Cardiac fibroblast (primary cell): ENCODE data around the gene SVOPL.

ENCODE experiments used
- DNase-seq, 2 donors: peaks; one replicate each; pipeline versions ENCODE4 v3.0.0 to v3.0.0-alpha.2; 2010; ENCODE audit warnings: low read depth in 2 of 2
- H3K4me3 ChIP-seq, 2 donors: replicated peaks in 1 of 2; 1 replicate in 1 of 2; 2 replicates in 1 of 2; pipeline ENCODE4 v1.5.1; 2011; ENCODE audit warnings: low read depth in 2 of 2, low read length in 2 of 2, mild to moderate bottlenecking in 2 of 2, moderate library complexity in 1 of 2
- TF ChIP-seq, protein P1 (sequence below): IDR thresholded peaks from one replicate; pipeline ENCODE4 v1.5.1; 2011; ENCODE audit warnings: low read depth, mild to moderate bottlenecking, low read length, inconsistent platforms

SVOPL gene

DNA sequence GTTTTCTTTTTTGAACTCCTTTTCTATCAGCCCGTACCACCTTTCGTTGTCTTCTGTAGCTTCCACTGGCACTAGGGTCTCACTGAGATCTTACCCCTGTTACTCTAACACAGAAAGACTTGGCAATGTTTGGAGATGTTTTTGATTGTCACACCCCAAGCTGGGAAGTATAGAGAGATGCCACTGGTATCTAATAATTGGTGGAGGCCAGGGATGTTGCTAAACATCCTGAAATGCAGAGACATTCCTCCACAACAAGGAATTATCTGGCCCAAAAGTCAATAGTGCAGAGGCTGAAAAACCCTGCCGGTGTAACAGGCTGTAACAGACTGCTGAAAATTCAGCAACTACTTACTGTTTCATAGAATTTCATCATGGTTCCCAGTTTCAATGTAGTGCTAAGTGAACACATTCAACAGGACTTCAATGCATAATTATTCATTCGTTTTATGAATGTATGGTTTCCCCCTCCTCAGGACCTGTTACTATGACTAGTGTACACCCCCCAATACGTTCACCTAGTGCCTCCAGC is 125.2 kb downstream of the SVOPL start:
- peak in 1 of 2 donors; percentile 5 for DNase-seq
- H3K4me3 ChIP-seq: no peak overlapping the region
- TF ChIP-seq, protein P1, sequence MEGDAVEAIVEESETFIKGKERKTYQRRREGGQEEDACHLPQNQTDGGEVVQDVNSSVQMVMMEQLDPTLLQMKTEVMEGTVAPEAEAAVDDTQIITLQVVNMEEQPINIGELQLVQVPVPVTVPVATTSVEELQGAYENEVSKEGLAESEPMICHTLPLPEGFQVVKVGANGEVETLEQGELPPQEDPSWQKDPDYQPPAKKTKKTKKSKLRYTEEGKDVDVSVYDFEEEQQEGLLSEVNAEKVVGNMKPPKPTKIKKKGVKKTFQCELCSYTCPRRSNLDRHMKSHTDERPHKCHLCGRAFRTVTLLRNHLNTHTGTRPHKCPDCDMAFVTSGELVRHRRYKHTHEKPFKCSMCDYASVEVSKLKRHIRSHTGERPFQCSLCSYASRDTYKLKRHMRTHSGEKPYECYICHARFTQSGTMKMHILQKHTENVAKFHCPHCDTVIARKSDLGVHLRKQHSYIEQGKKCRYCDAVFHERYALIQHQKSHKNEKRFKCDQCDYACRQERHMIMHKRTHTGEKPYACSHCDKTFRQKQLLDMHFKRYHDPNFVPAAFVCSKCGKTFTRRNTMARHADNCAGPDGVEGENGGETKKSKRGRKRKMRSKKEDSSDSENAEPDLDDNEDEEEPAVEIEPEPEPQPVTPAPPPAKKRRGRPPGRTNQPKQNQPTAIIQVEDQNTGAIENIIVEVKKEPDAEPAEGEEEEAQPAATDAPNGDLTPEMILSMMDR: no peak

- no peak for DNase-seq
- H3K4me3 ChIP-seq: no peak overlapping the region
- TF ChIP-seq, protein P1: no peak
Measured at GRCh38 chr7:138573741-138574140, 127.4 kb downstream of the SVOPL start.

GRCh38 chr7:138570715-138571114 is 130.4 kb downstream of the SVOPL start:
- no peak overlapping the region for H3K4me3 ChIP-seq
- TF ChIP-seq, protein P1: no peak
- no peak for DNase-seq

DNA sequence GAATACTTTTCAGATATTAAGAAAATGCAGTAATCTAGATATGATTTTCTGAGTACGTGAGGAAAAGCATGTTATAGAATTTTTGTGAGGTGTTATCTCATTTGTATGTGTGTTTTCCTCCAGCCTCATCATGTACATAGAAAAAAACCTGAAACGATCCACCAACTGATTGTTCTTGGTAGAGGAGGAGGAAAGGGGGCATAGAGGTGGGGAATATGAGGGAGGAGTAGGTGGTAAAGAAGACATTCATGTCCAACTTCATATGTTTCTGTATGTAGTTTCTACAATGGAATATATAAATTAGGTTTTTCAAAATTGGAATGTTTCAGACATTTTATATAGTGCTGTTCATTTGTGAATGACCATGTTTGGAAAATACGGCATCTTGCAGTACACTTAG is 131.7 kb downstream of the SVOPL start:
- TF ChIP-seq, protein P1: no peak
- DNase-seq: no peak
- H3K4me3 ChIP-seq: no peak overlapping the region

DNA sequence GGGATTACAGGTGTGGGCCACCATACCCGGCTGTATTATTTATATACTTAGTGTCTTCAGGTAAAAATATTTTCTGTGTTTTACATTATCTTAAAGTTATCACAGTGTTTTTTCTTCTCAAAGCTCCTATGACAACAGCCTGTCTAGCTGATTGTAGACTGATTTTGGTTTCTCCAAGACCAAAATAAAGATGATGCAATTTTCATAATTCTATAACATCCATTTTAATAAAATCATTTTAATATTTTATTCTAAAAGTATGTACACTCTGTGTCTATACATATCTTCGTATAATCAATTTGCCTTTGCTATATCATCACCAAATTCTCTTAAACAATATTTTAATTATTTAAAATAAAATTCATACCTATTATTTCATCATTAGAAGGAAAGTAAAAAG is 132.5 kb downstream of the SVOPL start:
- no peak overlapping the region for H3K4me3 ChIP-seq
- TF ChIP-seq, protein P1: no peak
- DNase-seq: no peak

GRCh38 chr7:138565451-138566114 is 135.6 kb downstream of the SVOPL start:
- H3K4me3 ChIP-seq: no peak overlapping the region
- DNase-seq: peak; percentile 90 to 91
- TF ChIP-seq, protein P1: no peak

- TF ChIP-seq, protein P1: no peak
- no peak for DNase-seq
- no peak overlapping the region for H3K4me3 ChIP-seq
Measured at GRCh38 chr7:138565071-138565450, 136.1 kb downstream of the SVOPL start.
